HCT116 (cell line): Measurements from ENCODE around the gene PRRX1. TPM values are rescaled to one million over a fixed set of nuclear protein-coding genes. Genes with fewer than 3 reads are reported as not detected.

ENCODE experiments used
- ATAC-seq: fragments of 200-7000 bp; cut with Tn5 transposase; 2 replicates; pipeline ENCODE4 v1.9.1; 2020; ENCODE audit warnings: mild to moderate bottlenecking, moderate library complexity
- BruUV-seq: library from RNA; stranded (reverse); fragments of 400-500 nt; replicated peaks from 2 replicates; lab custom pipeline; 2021; lab: Mats Ljungman, UMichigan
- CTCF ChIA-PET: fragments of 300-600 bp; sonication (Branson Sonifier 250); formaldehyde crosslinking; loops from one replicate; lab custom pipeline; 2021; ENCODE audit warnings: antibody characterized with exemption; lab: Charles Lee
- POLR2A ChIA-PET: fragments of 300-600, 350-600 bp; sonication (Branson Sonifier 250); formaldehyde crosslinking; loops from one replicate; lab custom pipeline; 2021; ENCODE audit warnings: antibody characterized with exemption; lab: Charles Lee
- RAD21 ChIA-PET, 2 experiments: fragments of 300-600 bp; sonication (Branson Sonifier 250); formaldehyde crosslinking; loops; one replicate each; lab custom pipeline; 2023; ENCODE audit warnings: low total read pairs in 2 of 2; ENCODE audit not compliant: uncharacterized antibody in 2 of 2, unreplicated experiment in 2 of 2, low non-redundant PET in 1 of 2; lab: Charles Lee
- DNase-seq: peaks from one replicate; pipeline ENCODE4 v3.0.0-alpha.2; 2010; ENCODE audit warnings: low read depth, low spot score
- H2AFZ ChIP-seq: fragments of 200-600 bp; shearing (Covaris generic), sonication (generic); 2 replicates; pipeline ENCODE4 v1.6.1; 2017; ENCODE audit warnings: low read depth, mixed run types, mixed read lengths, antibody characterized with exemption, low read length; ENCODE audit not compliant: poor library complexity, severe bottlenecking
- H3K27ac ChIP-seq: 2 replicates; pipeline ENCODE4 v1.5.1; 2012; ENCODE audit warnings: low read depth, low read length
- H3K27me3 ChIP-seq: fragments of 200-600 bp; sonication (generic); 2 replicates; pipeline ENCODE4 v1.6.1; 2016; ENCODE audit warnings: mixed run types, low read length, mixed read lengths; ENCODE audit not compliant: insufficient read depth
- H3K36me3 ChIP-seq, 2 experiments: fragments of 200-500 bp in 1 of 2; fragments of 200-600 bp in 1 of 2; sonication (Bioruptor generic) in 1 of 2; sonication (generic) in 1 of 2; 2 replicates each; pipeline versions ENCODE4 v1.5.1 to v1.6.1; 2014 to 2016; ENCODE audit warnings: low read length in 2 of 2, inconsistent platforms in 1 of 2, mixed read lengths in 1 of 2, mixed run types in 1 of 2; ENCODE audit not compliant: insufficient read depth in 2 of 2, control insufficient read depth in 1 of 2
- H3K4me1 ChIP-seq, 2 experiments: fragments of 200-600 bp in 1 of 2; sonication (generic) in 1 of 2; 2 replicates each; pipeline versions ENCODE4 v1.5.1 to v1.6.1; 2012 to 2017; ENCODE audit warnings: low read length in 2 of 2, inconsistent platforms in 1 of 2, mild to moderate bottlenecking in 1 of 2, mixed read lengths in 1 of 2, mixed run types in 1 of 2, moderate library complexity in 1 of 2; ENCODE audit not compliant: insufficient read depth in 2 of 2, control insufficient read depth in 1 of 2
- H3K4me2 ChIP-seq: fragments of 200-600 bp; sonication (generic); 2 replicates; pipeline ENCODE4 v1.6.1; 2017; ENCODE audit warnings: mixed run types, low read length, mixed read lengths
- H3K4me3 ChIP-seq, 2 experiments: fragments of 200-600 bp in 1 of 2; sonication (generic) in 1 of 2; replicated peaks in 1 of 2; 2 replicates each; pipeline ENCODE4 v1.5.1; 2011 to 2016; ENCODE audit warnings: low read length in 2 of 2, control low read depth in 1 of 2, low read depth in 1 of 2, mild to moderate bottlenecking in 1 of 2, mixed read lengths in 1 of 2, mixed run types in 1 of 2
- H3K79me2 ChIP-seq: fragments of 200-600 bp; sonication (generic); 2 replicates; pipeline ENCODE4 v1.6.1; 2017; ENCODE audit warnings: mild to moderate bottlenecking, mixed run types, low read length, moderate library complexity, mixed read lengths; ENCODE audit not compliant: insufficient read depth
- H3K9ac ChIP-seq: fragments of 200-600 bp; sonication (generic); 2 replicates; pipeline ENCODE4 v1.6.1; 2016; ENCODE audit warnings: low read length, mixed read lengths
- H3K9me2 ChIP-seq: fragments of 200-600 bp; sonication (generic), shearing (Covaris generic); 2 replicates; pipeline ENCODE4 v1.6.1; 2017; ENCODE audit warnings: mixed run types, mild to moderate bottlenecking, moderate library complexity; ENCODE audit not compliant: insufficient read depth
- H3K9me3 ChIP-seq, 2 experiments: fragments of 200-500 bp in 1 of 2; fragments of 200-600 bp in 1 of 2; sonication (Bioruptor generic) in 1 of 2; sonication (generic) in 1 of 2; 2 replicates each; pipeline ENCODE4 v1.6.1; 2014 to 2017; ENCODE audit warnings: low read length in 2 of 2, mixed read lengths in 2 of 2, inconsistent platforms in 1 of 2, low read depth in 1 of 2, mild to moderate bottlenecking in 1 of 2, mixed run types in 1 of 2, moderate library complexity in 1 of 2; ENCODE audit not compliant: control insufficient read depth in 1 of 2, insufficient read depth in 1 of 2
- H4K20me1 ChIP-seq: fragments of 200-600 bp; sonication (generic), shearing (Covaris generic); 2 replicates; pipeline ENCODE4 v1.6.1; 2017; ENCODE audit warnings: mixed run types, mild to moderate bottlenecking, moderate library complexity; ENCODE audit not compliant: insufficient read depth
- ATF3 ChIP-seq: IDR thresholded peaks from 2 replicates; pipeline ENCODE4 v1.6.1; 2012
- CBX3 ChIP-seq: IDR thresholded peaks from 2 replicates; pipeline ENCODE4 v1.6.1; 2012; ENCODE audit warnings: low read depth
- CEBPB ChIP-seq: IDR thresholded peaks from 2 replicates; pipeline ENCODE4 v1.6.1; 2012; ENCODE audit warnings: low read depth
- CTCF ChIP-seq, 3 experiments: fragments of 200-600 bp in 1 of 3; sonication (generic) in 1 of 3; IDR thresholded peaks in 2 of 3; conservative IDR thresholded peaks in 1 of 3; 2 replicates each; pipeline ENCODE4 v1.5.1; 2012 to 2017; ENCODE audit warnings: low read depth in 2 of 3, low read length in 2 of 3, antibody characterized with exemption in 1 of 3, borderline replicate concordance in 1 of 3, control low read depth in 1 of 3, mild to moderate bottlenecking in 1 of 3, mixed read lengths in 1 of 3, mixed run types in 1 of 3, moderate library complexity in 1 of 3; ENCODE audit not compliant: insufficient read depth in 1 of 3
- EZH2 ChIP-seq: fragments of 200-600 bp; sonication (generic); IDR thresholded peaks from 2 replicates; pipeline ENCODE4 v1.6.1; 2017; ENCODE audit warnings: antibody characterized with exemption, mixed run types
- FOSL1 ChIP-seq: IDR thresholded peaks from 2 replicates; pipeline ENCODE4 v1.6.1; 2012; ENCODE audit warnings: low read depth
- POLR2A ChIP-seq: IDR thresholded peaks from 2 replicates; pipeline ENCODE4 v1.7.0; 2011; ENCODE audit warnings: borderline replicate concordance; ENCODE audit not compliant: insufficient read depth, insufficient read length; ENCODE audit errors: extremely low read depth
- RAD21 ChIP-seq: IDR thresholded peaks from 2 replicates; pipeline ENCODE4 v1.6.1; 2012; ENCODE audit warnings: low read depth, mild to moderate bottlenecking
- TCF7L2 ChIP-seq: IDR thresholded peaks from 2 replicates; pipeline ENCODE4 v1.7.0; 2011; ENCODE audit warnings: borderline replicate concordance, inconsistent platforms; ENCODE audit not compliant: insufficient read depth, insufficient read length; ENCODE audit errors: extremely low read depth
- YY1 ChIP-seq: IDR thresholded peaks from 2 replicates; pipeline ENCODE4 v1.6.1; 2011; ENCODE audit warnings: low read length, low read depth, moderate library complexity, mild to moderate bottlenecking; ENCODE audit not compliant: insufficient replicate concordance; ENCODE audit errors: extremely low read depth
- ZBTB33 ChIP-seq: IDR thresholded peaks from 2 replicates; pipeline ENCODE4 v1.6.1; 2011; ENCODE audit warnings: mild to moderate bottlenecking, low read length, moderate library complexity; ENCODE audit not compliant: insufficient replicate concordance; ENCODE audit errors: extremely low read depth
- ZFX ChIP-seq: fragments of 450-650 bp; IDR thresholded peaks from 2 replicates; pipeline ENCODE4 v1.6.1; 2017
- ZNF274 ChIP-seq: fragments of 200-500 bp; sonication (Bioruptor generic); IDR thresholded peaks from 2 replicates; pipeline ENCODE4 v1.6.1; 2014; ENCODE audit warnings: mild to moderate bottlenecking, low read depth, low read length, inconsistent platforms
- intact Hi-C: fragments of 100-400 bp; cut with micrococcal nuclease; formaldehyde crosslinking; loops from 2 replicates; pipeline ENCODE4 v1.10.0; 2022
- total RNA-seq: library from RNA; stranded (reverse); gene quantifications from one replicate; pipeline ENCODE4 v1.2.1, GENCODE V29; 2021; ENCODE audit not compliant: unreplicated experiment

PRRX1 gene
- total RNA-seq, 1 experiment from 2014 or later = 0.37 TPM

GRCh38 chr1:170703591-170703990, 39.7 kb downstream of the PRRX1 start:
- H3K9ac ChIP-seq = no peak overlapping the region
- TF ChIP-seq CEBPB (no peak), YY1 (no peak), FOSL1 (no peak), ZNF274 (no peak), ZBTB33 (no peak)
- TF ChIP-seq, all 23 proteins: peak for 0
- H2AFZ ChIP-seq = no peak overlapping the region
- no TSS peak for BruUV-seq
- DNase-seq (no peak), ATAC-seq (no peak)
- H3K27me3 ChIP-seq = no peaks in the 10 kb centered on the region
- H4K20me1 ChIP-seq = no peaks in the 10 kb centered on the region
- no peaks in the 10 kb centered on the region for H3K9me2 ChIP-seq
- ChIA-PET RAD21 (no interaction called here), POLR2A (no interaction called here), CTCF (interaction anchor here (1.5 kb wide), 1 partner anchor 14 kb away, joined by 5 read pairs; no protein-coding TSS in a partner anchor)
- no peak overlapping the region for H3K27ac ChIP-seq
- no peaks in the 10 kb centered on the region for H3K9me3 ChIP-seq
- peaks cover 0 to 16% of the 10 kb centered on the region in 2 experiments; a peak in 2 of 4 replicates for H3K4me1 ChIP-seq
- intact Hi-C loops = no loop called here
- no peaks in the 10 kb centered on the region for H3K36me3 ChIP-seq
- no peak overlapping the region for H3K4me2 ChIP-seq
- H3K79me2 ChIP-seq = no peaks in the 10 kb centered on the region
- H3K4me3 ChIP-seq = no peak overlapping the region

GRCh38 chr1:170704256-170704655, 40.3 kb downstream of the PRRX1 start:
- DNase-seq = no peak
- no peaks in the 10 kb centered on the region for H3K27me3 ChIP-seq
- no peaks in the 10 kb centered on the region for H3K36me3 ChIP-seq
- H3K4me2 ChIP-seq = no peak overlapping the region
- no peak overlapping the region for H3K4me3 ChIP-seq
- no peaks in the 10 kb centered on the region for H3K9me3 ChIP-seq
- TF ChIP-seq CEBPB = no peak
- no peak for TF ChIP-seq ZFX
- TF ChIP-seq POLR2A = no peak
- no peak for TF ChIP-seq CBX3
- no peak for TF ChIP-seq CTCF (IDR thresholded peaks at IDR 0.05 in 2 of 3, conservative IDR thresholded peaks at IDR 0.05 in 1 of 3; ENCODE audit: borderline replicate concordance in 1 of 3, insufficient read depth in 1 of 3, low read depth in 2 of 3, low read length in 2 of 3)
- TF ChIP-seq ATF3 = no peak
- TF ChIP-seq TCF7L2 = no peak
- TF ChIP-seq RAD21 = no peak
- TF ChIP-seq ZBTB33 = no peak
- TF ChIP-seq EZH2 = no peak
- no peaks in the 10 kb centered on the region for H3K9me2 ChIP-seq
- H3K4me1 ChIP-seq = peaks cover 0 to 22% of the 10 kb centered on the region in 2 experiments; a peak in 2 of 4 replicates
- H3K9ac ChIP-seq = no peak overlapping the region
- no TSS peak for BruUV-seq
- no peak for ATAC-seq
- ChIA-PET CTCF (interaction anchor here (1.6 kb wide), 1 partner anchor 15 kb away, joined by 5 read pairs; no protein-coding TSS in a partner anchor), POLR2A (no interaction called here), RAD21 (no interaction called here)
- no peak overlapping the region for H2AFZ ChIP-seq
- no peak overlapping the region for H3K27ac ChIP-seq
- no peaks in the 10 kb centered on the region for H3K79me2 ChIP-seq
- intact Hi-C loops = no loop called here
- H4K20me1 ChIP-seq = no peaks in the 10 kb centered on the region
